NCI-H524 treated with DMSO at 0.1 percent for 48 hours (cell line): Measurements from ENCODE around the gene TH.
"Not testable (repeated sequence)": the region's sequence is repeated elsewhere in the genome, so short reads cannot be mapped to it uniquely, and the experiment has no call there.

Experiments
- DNase-seq: peaks from one replicate; lab custom pipeline; 2025; lab: John Stamatoyannopoulos, UW

The TH gene

DNA sequence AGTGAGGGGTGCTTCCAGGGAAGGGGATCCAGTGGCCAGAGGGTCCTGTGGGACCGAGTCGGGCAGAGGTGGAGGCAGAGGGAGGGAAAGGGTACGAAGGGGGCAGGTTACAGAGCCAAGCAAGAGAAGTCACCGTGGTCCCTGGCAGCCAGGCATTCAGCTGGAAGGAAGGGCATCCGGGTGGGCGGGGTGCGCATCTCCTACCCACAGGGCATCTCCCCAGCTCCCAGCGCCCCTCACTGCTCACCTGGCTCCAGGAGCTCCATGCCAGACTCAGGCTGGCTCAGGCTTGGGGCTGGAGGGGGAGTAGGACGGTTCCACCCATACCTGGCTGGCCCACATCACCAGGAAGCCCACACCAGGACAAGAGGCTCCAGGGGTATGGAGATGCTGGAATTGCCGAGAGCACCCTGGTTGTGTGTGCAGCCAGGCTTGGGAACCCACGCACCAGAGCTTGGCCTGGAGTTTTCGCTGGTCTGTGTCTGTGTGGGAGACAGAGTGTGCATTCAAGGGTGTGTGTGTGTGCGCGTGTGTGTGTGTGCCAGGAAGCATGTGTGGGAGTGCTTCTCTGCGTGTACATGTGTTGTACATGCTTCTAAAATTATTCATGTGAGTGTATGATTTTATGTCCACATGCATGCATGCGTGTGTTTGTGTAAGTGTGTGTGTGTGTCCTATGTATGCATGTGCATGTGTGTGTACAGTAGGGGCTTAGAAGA, 6.6 kb upstream of the TH start:
- not testable (repeated sequence) for DNase-seq

GRCh38 chr11:2177076-2177475, 5.5 kb upstream of the TH start:
- DNase-seq: no peak

GRCh38 chr11:2176389-2176900, 4.8 kb upstream of the TH start:
- no peak for DNase-seq

- no peak for DNase-seq
Observed at GRCh38 chr11:2175659-2176058, 4.0 kb upstream of the TH start.

DNA sequence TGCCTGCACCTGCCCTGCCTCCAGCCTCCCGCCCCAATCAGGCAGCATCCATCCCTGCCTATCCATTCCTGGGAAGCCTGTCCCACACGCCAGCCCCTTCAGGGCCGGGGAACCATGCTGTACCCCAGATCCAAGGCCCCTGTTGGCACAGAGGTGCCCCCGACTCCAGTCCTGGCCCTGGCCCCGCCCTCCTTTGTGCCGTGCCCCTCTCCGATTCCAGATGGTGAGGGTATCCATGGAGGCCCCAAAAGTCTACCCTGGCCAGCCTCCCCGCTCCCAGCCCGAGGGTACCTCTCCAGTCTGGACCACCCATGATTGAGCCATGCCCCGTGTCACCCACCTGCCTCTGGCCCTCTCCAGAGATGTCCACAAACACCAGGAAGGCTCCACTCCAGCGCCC, 2.7 kb upstream of the TH start:
- no peak for DNase-seq

DNA sequence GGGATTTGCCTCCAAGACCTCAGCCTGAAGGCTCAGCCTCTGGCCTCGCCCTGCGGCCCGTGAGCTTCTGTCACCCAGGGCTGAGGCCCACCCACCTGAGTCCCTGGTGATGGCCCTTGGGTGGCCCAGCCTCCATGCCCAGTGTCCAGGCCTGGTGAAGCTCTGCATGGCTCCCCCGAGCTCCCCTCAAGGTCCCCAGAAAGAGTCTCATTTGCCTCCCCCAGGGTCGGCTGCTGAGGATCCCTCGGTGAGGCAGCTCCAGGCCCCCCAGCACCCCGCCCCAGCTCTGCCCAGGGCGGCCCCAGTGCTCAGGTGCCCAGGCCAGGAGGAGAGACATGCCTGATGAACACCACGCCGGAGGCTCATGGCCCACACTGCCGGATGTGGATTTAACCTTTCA, 2.1 kb upstream of the TH start:
- DNase-seq: no peak

GRCh38 chr11:2173150-2173693, 1.6 kb upstream of the TH start:
- DNase-seq: no peak

GRCh38 chr11:2172676-2173075, 1.1 kb upstream of the TH start:
- no peak for DNase-seq

GRCh38 chr11:2169626-2170570, 1.7 kb downstream of the TH start:
- DNase-seq: no peak

DNA sequence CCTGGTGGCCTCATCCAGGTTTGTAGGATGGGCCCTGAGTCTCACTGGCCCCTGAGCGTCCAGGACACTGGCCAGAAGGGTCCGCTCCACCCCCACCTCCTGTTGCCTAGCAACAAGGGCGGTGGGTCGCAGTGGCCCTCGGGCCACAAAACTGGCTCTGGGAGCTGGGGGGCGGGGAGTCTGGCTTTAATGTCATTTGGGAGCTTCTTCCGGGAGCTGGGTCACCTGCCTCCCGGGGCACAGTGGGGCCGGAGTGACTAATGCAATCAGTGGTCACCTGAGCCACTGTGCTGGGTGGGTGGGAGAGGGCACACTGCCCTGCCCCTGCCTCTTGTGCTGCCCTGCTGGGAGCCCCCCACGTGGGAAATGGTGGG, 2.6 kb downstream of the TH start:
- DNase-seq: no peak

GRCh38 chr11:2168286-2169004, 3.2 kb downstream of the TH start:
- no peak for DNase-seq

- DNase-seq: no peak
Observed at GRCh38 chr11:2167141-2168045, 4.2 kb downstream of the TH start.

GRCh38 chr11:2166091-2166851, 5.3 kb downstream of the TH start:
- DNase-seq: no peak

DNA sequence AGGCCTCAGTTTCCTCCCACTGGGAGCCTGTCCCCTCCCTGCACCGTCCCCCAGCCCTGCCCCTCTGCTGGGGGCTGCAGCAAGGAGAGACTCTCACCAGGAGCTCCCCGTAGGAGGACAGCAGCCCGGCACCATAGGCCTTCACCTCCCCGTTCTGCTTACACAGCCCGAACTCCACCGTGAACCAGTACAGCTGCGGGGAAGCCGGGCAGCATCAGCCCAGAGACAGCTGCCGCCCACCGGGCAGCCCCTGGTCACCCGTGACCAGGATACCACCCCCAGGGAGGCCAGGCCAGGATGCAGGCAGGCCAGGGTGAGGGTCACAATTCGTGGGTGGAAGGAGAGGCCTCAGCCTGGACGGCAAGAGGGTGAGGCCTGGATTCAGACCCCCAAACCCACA, 6.0 kb downstream of the TH start:
- no peak for DNase-seq

DNA sequence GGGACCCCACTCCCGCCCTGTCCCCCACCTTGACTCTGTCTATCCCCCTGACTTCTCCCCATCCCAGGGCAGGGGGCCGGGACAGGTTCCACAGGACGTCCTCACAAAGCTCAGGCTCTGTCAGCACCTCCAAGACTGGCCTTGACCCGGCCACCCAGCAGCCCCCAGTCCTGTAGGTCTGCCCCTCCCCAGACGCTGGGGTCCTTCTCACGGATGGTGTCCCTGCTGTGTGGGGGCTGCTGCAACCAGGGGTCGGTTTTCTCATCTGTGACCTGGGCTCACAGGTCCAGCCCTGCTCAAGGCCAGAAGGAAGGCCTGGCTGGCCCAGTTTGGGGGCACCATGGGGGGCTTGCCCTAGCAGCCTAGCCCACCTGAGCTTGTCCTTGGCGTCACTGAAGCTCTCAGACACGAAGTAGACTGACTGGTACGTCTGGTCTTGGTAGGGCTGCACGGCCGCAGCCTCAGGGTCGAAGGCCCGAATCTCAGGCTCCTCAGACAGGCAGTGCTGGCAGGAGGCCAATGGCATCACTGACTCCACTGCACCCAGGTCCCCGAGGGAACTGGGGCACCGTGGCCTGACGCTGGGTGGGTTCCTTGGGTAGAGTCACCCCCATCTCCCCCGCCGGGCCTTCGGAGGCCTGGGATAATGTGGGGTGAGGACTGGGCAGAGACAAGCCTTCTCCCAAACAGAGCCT, 6.6 kb downstream of the TH start:
- DNase-seq: no peak

DNA sequence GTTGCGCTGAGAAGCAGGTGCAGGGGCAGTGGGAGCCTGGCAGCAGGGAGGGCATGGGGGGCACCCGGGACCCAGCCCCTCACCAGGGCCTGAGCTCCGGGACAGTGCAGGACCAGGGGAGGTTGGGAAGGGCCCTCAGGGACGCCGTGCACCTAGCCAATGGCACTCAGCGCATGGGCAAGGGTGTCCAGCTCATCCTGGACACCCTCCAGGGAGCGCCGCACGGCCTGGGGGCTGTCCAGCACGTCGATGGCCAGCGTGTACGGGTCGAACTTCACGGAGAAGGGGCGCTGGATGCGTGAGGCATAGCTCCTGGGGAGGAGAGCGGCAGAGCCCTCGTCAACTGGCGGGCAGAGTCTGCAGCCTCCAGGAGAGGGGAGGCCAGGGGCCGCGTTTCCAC, 7.5 kb downstream of the TH start:
- no peak for DNase-seq

DNA sequence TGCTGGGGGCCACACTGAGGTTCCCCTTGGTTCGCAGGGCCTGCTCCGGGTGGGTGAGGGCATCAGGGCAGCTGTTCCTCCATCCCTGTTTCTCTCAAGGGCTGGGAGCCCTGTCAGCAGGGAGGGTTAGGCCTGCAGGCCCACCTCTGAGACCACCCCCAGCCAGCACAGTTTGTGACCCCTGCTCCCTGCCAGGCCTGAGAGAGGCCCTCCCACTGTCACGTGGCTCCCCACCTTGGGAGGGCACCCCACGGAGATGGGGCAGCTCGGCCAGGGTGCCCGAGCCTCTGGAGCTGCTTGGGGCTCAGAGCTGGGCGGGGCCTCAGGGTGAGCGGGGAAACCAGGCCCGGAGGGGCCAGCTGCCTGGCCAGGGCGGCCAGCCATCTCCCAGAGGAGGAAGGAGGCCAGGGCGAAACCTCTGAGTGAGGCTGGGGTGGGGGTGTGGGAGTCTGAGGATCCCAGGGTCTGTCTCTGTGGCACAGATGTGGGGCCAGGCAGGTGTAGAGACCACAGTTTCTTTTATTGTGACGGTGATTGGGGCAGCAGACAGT, 8.1 kb downstream of the TH start:
- DNase-seq: no peak

DNA sequence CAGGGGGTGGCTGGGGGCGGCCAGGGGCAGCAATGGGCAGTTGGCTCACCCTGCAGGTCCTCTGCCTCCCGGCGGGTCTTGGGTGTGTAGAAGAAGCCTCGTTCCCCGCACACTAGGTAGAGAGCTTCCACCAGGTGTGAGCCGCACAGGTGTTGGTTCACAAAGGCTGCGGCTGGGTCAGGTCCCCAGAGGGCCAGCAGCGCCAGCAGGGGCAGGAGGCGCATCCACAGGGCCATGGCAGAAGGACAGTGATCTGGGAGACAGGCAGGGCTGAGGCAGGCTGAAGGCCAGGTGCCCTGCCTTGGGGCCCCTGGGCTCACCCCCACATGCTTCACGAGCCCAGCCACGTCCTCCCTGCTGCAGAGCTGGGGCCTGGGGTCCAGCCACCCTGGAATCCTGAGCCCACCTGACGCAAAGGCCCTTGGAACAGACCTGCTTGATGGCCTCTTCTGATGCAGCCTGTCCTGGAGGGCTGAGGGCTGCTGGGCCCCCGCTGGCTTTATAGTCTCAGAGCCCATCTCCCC, 10.8 kb downstream of the TH start, which contains the start of gene INS:
INS (minus strand) TSS at position 474 of the 524 bp plus-strand sequence; CDS start at position 236, 238 bp downstream.
- no peak for DNase-seq
